Kidney (tissue), 14 donors: ENCODE data around the gene BUB3. TPM values are rescaled to one million over a fixed set of nuclear protein-coding genes. Genes with fewer than 3 reads are reported as not detected.

ENCODE experiments used
- DNase-seq, 5 donors: peaks; one replicate each; pipeline ENCODE4 v3.0.0-alpha.2; 2013 to 2020
- FAIRE-seq: peaks from 2 replicates; lab custom pipeline; 2012; peaks lifted over from hg19 to GRCh38; lab: Jason Lieb, UNC
- H3K27ac ChIP-seq, 2 donors: one replicate each; pipeline ENCODE4 v1.7.0; 2013; ENCODE audit warnings: low read depth in 2 of 2, low read length in 2 of 2, inconsistent platforms in 1 of 2
- H3K27me3 ChIP-seq: one replicate; pipeline ENCODE4 v1.7.1; 2013; ENCODE audit warnings: low read length, inconsistent platforms; ENCODE audit not compliant: control insufficient read depth, insufficient read depth
- H3K36me3 ChIP-seq, 3 donors: one replicate each; pipeline versions ENCODE4 v1.7.0 to v1.7.1; 2013; ENCODE audit warnings: low read length in 3 of 3, control low read depth in 1 of 3, inconsistent platforms in 1 of 3; ENCODE audit not compliant: insufficient read depth in 3 of 3, control insufficient read depth in 2 of 3
- H3K4me1 ChIP-seq, 3 donors: one replicate each; pipeline versions ENCODE4 v1.7.0 to v1.7.1; 2013; ENCODE audit warnings: low read length in 3 of 3, inconsistent platforms in 1 of 3, low read depth in 1 of 3; ENCODE audit not compliant: control insufficient read depth in 2 of 3, insufficient read depth in 2 of 3
- H3K4me3 ChIP-seq, 3 donors: one replicate each; pipeline versions ENCODE4 v1.7.0 to v1.8.1; 2013; ENCODE audit warnings: low read length in 3 of 3, control low read depth in 1 of 3, inconsistent platforms in 1 of 3
- H3K9ac ChIP-seq, 3 donors: one replicate each; pipeline versions ENCODE4 v1.7.0 to v1.7.1; 2013; ENCODE audit warnings: low read length in 3 of 3, control low read depth in 1 of 3, inconsistent platforms in 1 of 3
- H3K9me3 ChIP-seq, 3 donors: one replicate each; pipeline versions ENCODE4 v1.7.0 to v1.7.1; 2013; ENCODE audit warnings: low read length in 3 of 3, control low read depth in 1 of 3, inconsistent platforms in 1 of 3; ENCODE audit not compliant: control insufficient read depth in 2 of 3, insufficient read depth in 1 of 3
- intact Hi-C: fragments of 100-400 bp; cut with DNase I; formaldehyde crosslinking; loops from one replicate; pipeline ENCODE4 v1.11.1; 2022
- polyA plus RNA-seq: library from polyadenylated mRNA; stranded (reverse); fragments of 350-450 nt; fragmentation: Illumina TruSeq; extraction: RNeasy Lipid Tissue Mini Kit (QIAGEN cat#74804); gene quantifications from one replicate; pipeline ENCODE4 v1.2.3, GENCODE V29; 2014; ENCODE audit warnings: low read depth, low replicate concordance; ENCODE audit not compliant: insufficient read depth
- total RNA-seq: library from RNA; stranded (reverse); fragmentation: NEBNext Ultra II Directional; extraction: Animal tissue kit (Norgen Biotek cat#: 25700); gene quantifications from one replicate; pipeline ENCODE4 v1.2.1, GENCODE V29; 2021
- TF ChIP-seq, protein P1 (sequence below): IDR thresholded peaks from 3 replicates; pipeline ENCODE4 v1.5.1; 2012; ENCODE audit warnings: mild to moderate bottlenecking, moderate library complexity, borderline replicate concordance; ENCODE audit not compliant: insufficient read depth; ENCODE audit errors: extremely low read depth
- donor health status: control.
- donor health status: control.
- donor health status: control.
- donor health status: control.
- donor health status: control.
- donor health status: DM: yes; HTN: yes; CAD: no.
- donor health status: Normal renal cell carcinoma (clear cell type).

BUB3 gene
- total and polyA plus RNA-seq, 2 donors from 2014 or later: 49.0 to 60.8 TPM

DNA sequence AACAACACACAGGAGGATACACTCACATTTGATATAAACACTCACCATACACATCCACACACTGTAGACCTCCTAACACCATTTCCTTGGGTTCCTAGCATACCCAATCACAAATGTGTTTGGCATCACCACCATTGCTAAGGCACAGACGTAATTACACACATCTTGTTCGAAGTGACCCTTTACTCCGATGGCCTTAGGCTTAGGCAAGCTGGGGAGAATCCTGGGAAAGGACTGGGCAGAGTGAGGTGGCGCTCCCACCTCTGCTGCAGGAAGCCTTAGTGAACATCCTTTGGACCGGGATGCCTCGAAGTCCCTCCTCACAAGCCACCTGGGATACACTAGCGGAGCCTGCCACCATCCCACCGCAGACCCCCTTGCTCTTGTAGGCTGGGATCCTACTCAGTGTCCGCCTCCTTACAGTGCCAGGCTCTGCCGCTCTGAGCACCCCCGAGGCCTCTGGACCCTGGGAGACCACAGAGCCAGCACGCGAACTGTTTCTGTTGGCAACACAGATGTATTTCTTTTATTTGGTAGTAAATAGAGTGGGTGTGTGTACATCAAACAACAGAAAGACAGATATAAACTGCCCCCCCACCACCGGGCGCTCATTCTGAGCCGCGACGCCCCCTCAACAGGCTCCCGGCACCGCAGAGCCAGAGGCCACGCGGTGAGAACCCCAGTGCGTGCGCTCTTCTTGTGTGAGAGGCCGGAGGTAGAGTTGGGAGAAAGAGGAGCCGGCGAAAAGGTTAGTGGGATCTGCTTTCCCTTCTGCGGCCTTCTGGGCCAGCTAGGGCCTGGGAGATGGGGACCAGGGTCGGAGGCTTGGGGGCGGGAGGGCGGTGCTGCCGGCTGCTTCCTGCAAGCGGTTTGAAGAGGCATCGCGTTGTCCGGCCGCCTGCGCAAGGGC lies 12.2 kb upstream of the BUB3 start:
- FAIRE-seq: no peak
- H3K4me3 ChIP-seq: no peak overlapping the region
- H3K9me3 ChIP-seq: no peaks in the 10 kb centered on the region
- H3K27me3 ChIP-seq: peaks cover 92% of the 10 kb centered on the region
- TF ChIP-seq, protein P1, sequence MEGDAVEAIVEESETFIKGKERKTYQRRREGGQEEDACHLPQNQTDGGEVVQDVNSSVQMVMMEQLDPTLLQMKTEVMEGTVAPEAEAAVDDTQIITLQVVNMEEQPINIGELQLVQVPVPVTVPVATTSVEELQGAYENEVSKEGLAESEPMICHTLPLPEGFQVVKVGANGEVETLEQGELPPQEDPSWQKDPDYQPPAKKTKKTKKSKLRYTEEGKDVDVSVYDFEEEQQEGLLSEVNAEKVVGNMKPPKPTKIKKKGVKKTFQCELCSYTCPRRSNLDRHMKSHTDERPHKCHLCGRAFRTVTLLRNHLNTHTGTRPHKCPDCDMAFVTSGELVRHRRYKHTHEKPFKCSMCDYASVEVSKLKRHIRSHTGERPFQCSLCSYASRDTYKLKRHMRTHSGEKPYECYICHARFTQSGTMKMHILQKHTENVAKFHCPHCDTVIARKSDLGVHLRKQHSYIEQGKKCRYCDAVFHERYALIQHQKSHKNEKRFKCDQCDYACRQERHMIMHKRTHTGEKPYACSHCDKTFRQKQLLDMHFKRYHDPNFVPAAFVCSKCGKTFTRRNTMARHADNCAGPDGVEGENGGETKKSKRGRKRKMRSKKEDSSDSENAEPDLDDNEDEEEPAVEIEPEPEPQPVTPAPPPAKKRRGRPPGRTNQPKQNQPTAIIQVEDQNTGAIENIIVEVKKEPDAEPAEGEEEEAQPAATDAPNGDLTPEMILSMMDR: no peak
- no peak for DNase-seq
- intact Hi-C loops: no loop called here
- no peaks in the 10 kb centered on the region for H3K36me3 ChIP-seq
- peaks cover 0 to 8% (median 0%) of the 10 kb centered on the region in 3 donors for H3K4me1 ChIP-seq
- no peak overlapping the region for H3K9ac ChIP-seq
- H3K27ac ChIP-seq: no peak overlapping the region

DNA sequence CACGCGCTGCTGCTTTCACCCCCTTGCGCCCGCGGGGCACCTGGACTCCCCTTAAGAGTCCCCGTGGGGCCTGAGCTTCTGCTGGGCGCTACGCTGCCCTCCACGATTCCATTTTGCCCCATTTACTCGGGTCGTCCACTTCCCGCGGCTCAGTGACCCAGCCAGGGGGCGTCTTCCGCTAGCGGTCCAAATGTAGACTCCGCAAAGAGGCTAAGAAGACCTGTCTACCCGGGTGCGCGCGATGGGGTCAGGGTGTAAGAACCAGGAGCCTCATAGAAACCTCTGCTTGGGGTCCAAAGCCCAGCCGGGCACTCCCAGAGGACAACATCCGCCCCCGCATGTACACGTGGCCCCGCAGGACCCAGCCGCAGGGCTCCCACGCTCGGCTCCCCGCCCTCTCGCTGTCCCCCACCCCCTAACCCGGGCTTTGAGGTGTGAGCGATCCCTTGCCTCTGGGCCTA lies 11.5 kb upstream of the BUB3 start:
- no peak for FAIRE-seq
- Histone ChIP-seq H3K27me3 (peaks cover 93% of the 10 kb centered on the region), H3K9ac (no peak overlapping the region), H3K27ac (no peak overlapping the region), H3K4me1 (peaks cover 0 to 2% (median 0%) of the 10 kb centered on the region in 3 donors), H3K9me3 (no peaks in the 10 kb centered on the region), H3K4me3 (no peak overlapping the region), H3K36me3 (no peaks in the 10 kb centered on the region)
- TF ChIP-seq, protein P1: no peak
- intact Hi-C loops: no loop called here
- peak in 1 of 5 donors; percentile 58 for DNase-seq

DNA sequence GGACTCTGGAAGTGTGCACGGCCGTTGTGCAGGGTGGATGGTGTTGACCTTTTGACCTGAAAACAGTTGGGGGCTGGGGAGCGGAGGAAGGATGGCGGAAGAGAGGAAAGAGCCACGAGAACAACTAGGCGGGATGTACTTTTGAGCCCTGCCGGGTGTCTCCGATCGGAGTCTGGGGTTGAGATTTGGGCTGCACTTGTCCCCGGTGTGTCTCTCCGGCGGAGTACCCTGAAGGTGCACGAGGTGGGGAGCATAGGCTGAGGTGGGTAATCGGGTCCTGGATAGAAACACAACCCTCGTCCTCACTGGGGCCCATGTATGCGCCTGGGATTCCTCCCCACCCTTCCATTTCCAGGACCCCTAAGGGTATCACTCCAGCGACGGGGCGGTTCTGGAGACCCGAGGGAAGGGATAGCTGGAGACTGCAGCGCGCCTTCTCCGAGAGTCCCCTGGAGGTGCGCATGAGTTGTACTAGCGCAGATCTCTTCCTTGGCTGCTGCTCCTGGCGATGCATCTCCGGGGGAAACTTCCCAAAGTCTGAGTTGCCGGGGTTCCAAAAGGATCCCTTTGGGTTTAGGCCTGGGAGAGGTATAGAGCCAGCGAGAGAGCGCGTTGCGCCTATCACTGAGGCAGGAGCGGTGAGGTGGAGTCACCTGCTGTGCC lies 10.9 kb upstream of the BUB3 start:
- intact Hi-C loops: no loop called here
- TF ChIP-seq, protein P1: no peak
- DNase-seq: peak in 2 of 5 donors; percentile 19 to 36
- Histone ChIP-seq H3K27me3 (peaks cover 88% of the 10 kb centered on the region), H3K9me3 (no peaks in the 10 kb centered on the region), H3K4me1 (peaks cover 0 to 2% (median 0%) of the 10 kb centered on the region in 3 donors), H3K4me3 (no peak overlapping the region), H3K27ac (no peak overlapping the region), H3K36me3 (no peaks in the 10 kb centered on the region), H3K9ac (no peak overlapping the region)
- no peak for FAIRE-seq
